T-helper 1 cell treated with Interleukin-12 subunit alpha and Interleukin-12 subunit beta and Interleukin-4 antibody, amounts not matched to agents 30 ng/mL and 1 ng/mL, for 36 hours (primary cell): ENCODE data around the gene TRIM24. TPM values are rescaled to one million over a fixed set of nuclear protein-coding genes. Genes with fewer than 3 reads are reported as not detected.

Experiments used
- intact Hi-C: fragments of 100-400 bp; cut with micrococcal nuclease; formaldehyde crosslinking; loops from one replicate; pipeline ENCODE4 v1.15.1; 2024
- total RNA-seq: library from RNA; stranded (reverse); gene quantifications from 2 replicates; pipeline ENCODE4 v1.2.3, GENCODE V29; 2022

TRIM24 gene
- total RNA-seq, 1 donor from 2014 or later, result 17.4 TPM

DNA sequence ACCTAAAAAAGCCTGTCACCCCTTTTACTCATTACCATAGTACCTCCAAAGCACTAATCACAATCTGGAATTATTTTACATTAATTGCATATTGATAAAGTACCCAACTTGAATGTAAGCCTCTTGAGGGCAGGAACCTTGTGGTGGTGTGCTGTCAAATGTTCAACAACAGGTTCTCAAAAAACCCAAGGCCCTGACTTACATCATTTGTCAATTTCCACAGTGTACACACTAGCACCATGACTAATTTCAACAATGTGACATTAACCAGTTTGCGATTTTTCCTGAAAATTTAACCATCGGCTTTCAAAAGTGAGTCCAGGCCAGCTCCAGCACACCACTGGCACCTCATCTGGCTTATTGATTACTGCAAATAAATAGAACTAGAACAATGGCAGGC is 153.6 kb downstream of the TRIM24 start:
- intact Hi-C loops, result no loop called here

- intact Hi-C loops, result no loop called here
Measured at GRCh38 chr7:138616085-138616484, 156.0 kb downstream of the TRIM24 start.

DNA sequence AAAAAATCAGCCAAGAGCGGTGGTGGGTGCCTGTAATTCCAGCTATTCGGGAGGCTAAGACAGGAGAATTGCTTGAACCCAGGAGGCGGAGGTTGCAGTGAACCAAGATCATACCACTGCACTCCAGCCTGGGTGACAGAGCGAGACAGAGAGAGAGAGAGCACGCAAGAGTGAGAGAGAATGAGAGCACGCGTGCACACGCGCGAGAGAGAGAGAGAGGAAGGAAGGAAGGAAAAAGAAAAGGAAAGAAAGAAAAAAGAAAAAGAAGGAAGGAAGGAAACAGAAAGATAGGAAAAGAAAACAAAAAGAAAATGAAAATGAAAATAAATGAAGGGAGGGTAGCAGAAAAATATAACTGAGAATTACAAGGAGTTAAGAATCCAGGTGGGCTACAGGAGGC is 158.4 kb downstream of the TRIM24 start:
- intact Hi-C loops, result no loop called here

- intact Hi-C loops, result no loop called here
Measured at GRCh38 chr7:138618933-138619332, 158.9 kb downstream of the TRIM24 start.

GRCh38 chr7:138622841-138623240 is 162.8 kb downstream of the TRIM24 start:
- intact Hi-C loops, result no loop called here

DNA sequence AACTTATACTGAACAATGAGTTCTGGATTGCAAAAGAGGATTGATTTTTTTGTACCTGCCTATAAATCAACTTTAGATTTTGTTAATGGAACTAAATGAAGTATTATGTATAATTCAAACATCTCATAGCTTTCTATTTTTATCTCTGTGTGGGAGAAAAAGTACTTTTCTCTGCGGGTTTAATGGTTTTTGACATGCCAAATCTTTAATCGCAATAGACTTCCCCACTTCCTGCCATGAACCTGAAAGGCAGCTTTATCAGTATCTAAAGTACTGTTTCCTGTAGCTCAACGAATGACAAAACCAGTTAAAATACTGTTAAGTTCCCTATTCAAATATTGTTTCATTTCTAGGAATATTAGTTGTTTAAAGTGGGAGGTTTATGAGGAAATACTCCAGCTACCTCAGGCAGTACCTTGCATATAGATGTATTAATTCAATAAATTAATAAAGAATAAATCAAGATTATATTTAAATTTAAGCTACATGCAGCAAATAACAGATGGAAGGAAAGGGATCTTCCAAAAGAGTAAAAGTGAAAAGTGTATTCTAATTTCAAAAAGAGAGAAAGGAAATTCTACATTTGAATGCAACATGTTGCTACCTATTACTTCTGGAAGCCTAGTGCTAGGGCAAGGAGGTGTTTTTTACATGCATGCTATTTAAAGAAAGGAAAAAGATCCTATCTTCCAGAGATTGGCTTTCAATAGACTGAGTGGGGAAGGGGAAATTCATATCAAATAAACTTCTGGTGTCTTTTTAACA is 165.2 kb downstream of the TRIM24 start:
- intact Hi-C loops, result loop anchor here (1.0 kb wide), 1 partner anchor 164 kb away; no protein-coding TSS in a partner anchor

DNA sequence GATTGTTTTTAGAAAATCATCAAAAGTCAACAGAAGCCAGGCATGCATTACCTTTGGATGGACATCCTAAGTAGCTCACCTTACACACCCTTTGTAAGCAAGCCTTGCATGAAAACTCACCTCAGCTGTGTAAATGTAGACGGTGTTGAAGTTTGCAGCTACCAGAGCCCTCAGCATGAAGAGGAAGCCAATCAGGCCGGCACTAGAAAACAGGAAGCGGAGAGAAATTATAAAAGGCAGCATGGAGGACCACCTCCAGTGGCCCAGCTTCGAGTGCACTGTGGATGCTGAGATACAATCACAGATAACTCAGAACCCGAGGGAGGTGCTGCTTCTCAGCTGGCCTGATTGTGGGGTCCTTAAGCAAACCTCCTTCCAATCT is 165.8 kb downstream of the TRIM24 start:
- intact Hi-C loops, result loop anchor here (1.0 kb wide), 1 partner anchor 165 kb away; no protein-coding TSS in a partner anchor

DNA sequence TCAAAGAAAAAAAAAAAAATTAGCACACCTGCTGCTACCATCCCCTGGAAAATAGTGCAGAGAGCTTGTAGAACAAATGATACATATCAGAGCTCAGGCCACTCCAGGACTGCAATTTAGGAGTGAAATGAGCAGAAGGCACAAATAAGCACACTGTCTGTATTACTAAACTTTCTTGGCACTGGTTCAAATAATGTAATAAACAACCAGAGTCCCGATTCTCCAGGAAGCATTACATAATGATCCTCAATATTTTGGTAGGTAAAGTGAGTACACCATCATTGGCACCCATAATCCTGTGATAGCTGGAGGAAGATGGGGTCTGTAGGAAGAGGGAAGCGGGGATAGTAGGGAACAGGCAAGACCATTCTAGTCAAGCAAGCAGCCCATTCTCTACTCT is 166.8 kb downstream of the TRIM24 start:
- intact Hi-C loops, result no loop called here

- intact Hi-C loops, result no loop called here
Measured at GRCh38 chr7:138627361-138627760, 167.3 kb downstream of the TRIM24 start.

GRCh38 chr7:138630059-138630610 is 170.1 kb downstream of the TRIM24 start:
- intact Hi-C loops, result no loop called here

DNA sequence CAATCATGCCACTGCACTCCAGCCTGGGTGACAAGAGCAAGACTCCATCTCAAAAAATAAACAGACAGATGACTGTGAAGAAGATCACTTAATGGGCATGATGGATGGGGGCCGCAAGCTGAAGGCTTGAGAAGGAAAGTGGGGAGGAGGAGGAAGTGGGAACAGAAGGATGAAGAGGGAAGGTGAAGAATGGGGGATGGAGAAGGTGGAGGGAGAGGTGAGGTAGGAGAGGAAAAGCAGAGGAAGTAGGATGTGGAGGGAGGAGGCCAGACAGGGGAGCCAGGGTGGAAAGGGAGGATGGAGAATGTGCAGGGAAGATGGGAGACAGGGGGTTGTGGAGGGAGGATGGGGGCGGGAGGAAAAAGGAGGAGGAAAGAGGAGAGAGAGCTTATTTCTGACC is 172.3 kb downstream of the TRIM24 start:
- intact Hi-C loops, result no loop called here

DNA sequence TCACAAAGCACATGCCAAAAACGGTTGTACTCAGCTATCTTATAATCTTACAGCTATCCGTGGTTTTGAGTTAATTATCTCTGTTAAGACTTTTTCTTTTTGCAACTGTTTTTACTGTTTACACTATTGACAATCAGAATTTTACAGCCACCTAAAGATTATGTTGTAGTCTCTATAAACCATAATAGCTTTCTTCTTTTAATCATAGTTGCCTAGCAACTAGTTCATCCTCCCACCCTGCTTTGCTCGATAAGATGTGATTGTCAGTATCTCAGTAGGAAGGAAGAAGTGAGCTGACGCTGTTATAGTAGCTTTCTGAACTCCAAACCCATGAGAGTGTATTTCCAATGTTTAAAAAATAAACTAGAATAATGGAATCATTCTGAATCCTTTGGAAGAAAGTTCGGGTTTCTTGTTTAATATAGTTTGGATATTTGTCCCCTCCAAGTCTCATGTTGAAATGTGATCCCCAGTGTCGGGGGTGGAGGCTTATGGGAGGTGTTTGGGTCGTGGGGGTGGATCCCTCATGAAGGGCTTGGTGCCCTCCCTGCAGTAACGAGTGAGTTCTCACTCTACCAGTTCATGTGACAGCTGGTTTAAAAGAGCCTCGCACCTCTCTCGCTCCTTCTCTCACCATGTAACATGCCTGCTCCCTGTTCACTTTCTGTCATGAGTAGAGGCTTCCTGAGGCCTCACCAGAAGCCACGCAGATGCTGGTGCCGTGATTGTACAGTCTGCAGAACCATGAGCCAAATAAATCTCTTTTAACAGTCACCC is 173.0 kb downstream of the TRIM24 start:
- intact Hi-C loops, result no loop called here

Other genes with a start within 250 kb of the TRIM24 start
- gene SVOPL, start 241.1 kb downstream of the TRIM24 start, total RNA-seq, result not detected in 2 replicates